Measurements from ENCODE around the gene MFN2. TPM values are rescaled to one million over a fixed set of nuclear protein-coding genes. Genes with fewer than 3 reads are reported as not detected.

MFN2 gene
- total RNA-seq, 1 experiment from 2014 or later: 72.6 TPM

DNA sequence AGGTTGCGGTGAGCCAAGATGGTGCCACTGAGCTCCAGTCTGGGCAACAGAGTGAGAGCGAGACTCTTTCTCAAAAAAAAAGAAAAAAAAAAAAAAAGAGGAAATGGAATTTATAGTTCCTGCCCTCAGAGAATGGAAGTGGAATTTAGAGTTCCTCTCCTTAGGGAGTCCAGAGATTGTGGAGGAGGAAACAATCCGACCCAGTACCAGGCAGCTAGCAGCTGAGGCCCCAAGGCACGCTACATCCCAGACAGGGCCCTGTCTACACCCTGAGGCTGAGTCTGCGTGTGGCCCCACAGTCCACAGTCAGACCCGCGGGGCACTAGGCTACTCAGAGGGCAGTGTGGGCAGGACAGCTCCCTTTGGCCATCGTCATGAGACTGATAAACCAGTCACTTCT is 1.9 kb upstream of the MFN2 start:
- no peak overlapping the region for H2AFZ ChIP-seq
- no peaks in the 10 kb centered on the region for H3K27me3 ChIP-seq (ENCODE audit: insufficient read depth, low read depth)
- H3K79me2 ChIP-seq (ENCODE audit: low read depth): peaks cover 26% of the 10 kb centered on the region
- DNase-seq: no peak
- CTCF ChIA-PET: no interaction called here
- intact Hi-C loops (cut with micrococcal nuclease; ENCODE audit: unreplicated experiment): no loop called here
- TF ChIP-seq EZH2 (IDR thresholded peaks at IDR 0.05; ENCODE audit: low read depth): no peak
- TF ChIP-seq, protein P1, sequence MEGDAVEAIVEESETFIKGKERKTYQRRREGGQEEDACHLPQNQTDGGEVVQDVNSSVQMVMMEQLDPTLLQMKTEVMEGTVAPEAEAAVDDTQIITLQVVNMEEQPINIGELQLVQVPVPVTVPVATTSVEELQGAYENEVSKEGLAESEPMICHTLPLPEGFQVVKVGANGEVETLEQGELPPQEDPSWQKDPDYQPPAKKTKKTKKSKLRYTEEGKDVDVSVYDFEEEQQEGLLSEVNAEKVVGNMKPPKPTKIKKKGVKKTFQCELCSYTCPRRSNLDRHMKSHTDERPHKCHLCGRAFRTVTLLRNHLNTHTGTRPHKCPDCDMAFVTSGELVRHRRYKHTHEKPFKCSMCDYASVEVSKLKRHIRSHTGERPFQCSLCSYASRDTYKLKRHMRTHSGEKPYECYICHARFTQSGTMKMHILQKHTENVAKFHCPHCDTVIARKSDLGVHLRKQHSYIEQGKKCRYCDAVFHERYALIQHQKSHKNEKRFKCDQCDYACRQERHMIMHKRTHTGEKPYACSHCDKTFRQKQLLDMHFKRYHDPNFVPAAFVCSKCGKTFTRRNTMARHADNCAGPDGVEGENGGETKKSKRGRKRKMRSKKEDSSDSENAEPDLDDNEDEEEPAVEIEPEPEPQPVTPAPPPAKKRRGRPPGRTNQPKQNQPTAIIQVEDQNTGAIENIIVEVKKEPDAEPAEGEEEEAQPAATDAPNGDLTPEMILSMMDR (conservative IDR thresholded peaks at IDR 0.05): no peak
- POLR2A ChIA-PET (ENCODE audit: unreplicated experiment): no interaction called here
- H4K20me1 ChIP-seq (ENCODE audit: insufficient read depth): peaks cover 1% of the 10 kb centered on the region; the same call in 1 of the 2 replicates
- H3K4me2 ChIP-seq: no peak overlapping the region
- H3K4me3 ChIP-seq: no peak overlapping the region
- no peaks in the 10 kb centered on the region for H3K9me2 ChIP-seq (ENCODE audit: insufficient read depth)
- BruUV-seq (replicated peaks): no TSS peak
- peaks cover 24% of the 10 kb centered on the region; the same call in 1 of the 2 replicates for H3F3A ChIP-seq (ENCODE audit: insufficient read depth, low read depth)
- H3K36me3 ChIP-seq (ENCODE audit: low read depth): no peaks in the 10 kb centered on the region
- no peaks in the 10 kb centered on the region for H3K9me3 ChIP-seq (ENCODE audit: insufficient read depth, low read depth)
- no peak overlapping the region for H3K27ac ChIP-seq
- peaks cover 29% of the 10 kb centered on the region for H3K4me1 ChIP-seq (replicated peaks; ENCODE audit: insufficient read depth)

DNA sequence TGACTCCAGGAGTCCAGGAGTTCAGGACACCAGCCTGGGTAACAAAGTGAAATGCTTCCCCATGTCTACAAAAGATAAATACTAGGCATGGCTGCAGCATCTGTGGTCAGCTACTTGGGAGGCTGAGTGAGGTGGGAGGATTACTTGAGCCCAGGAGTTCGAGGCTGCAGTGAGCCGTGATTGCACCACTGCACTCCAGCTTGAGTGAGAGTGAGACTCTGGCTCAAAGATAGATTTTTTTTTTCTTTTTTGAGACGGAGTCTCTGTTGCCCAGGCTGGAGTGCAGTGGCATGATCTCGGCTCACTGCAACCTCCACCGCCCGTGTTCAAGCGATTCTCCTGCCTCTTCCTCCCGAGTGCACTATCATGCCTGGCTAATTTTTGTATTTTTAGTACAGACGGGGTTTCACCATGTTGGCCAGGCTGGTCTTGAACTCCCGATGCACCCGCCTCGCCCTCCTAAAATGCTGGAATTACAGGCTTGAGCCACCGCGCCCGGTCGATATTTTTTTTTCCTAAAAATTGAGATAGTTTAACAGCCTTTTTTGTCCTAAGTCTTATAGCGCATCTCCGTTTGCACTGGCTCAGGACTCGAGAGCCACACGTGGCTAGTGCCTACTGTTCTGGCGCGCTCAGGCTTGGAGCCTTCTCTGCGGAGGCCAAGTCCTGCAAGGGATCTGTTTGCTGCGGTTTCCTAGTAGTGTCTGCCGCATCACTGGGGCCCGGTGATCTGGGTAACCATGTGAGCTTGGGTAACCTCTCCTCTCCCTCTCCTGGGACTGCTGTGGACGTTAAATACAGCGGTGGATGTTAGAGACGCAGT is 1.0 kb upstream of the MFN2 start:
- Histone ChIP-seq H3K9me2 (ENCODE audit: insufficient read depth) (no peaks in the 10 kb centered on the region), H2AFZ (0 out of 2 replicates have a peak overlapping the region, but pooled peaks have one; percentile 80), H3K4me1 (replicated peaks; ENCODE audit: insufficient read depth) (peaks cover 29% of the 10 kb centered on the region), H3K9me3 (ENCODE audit: insufficient read depth, low read depth) (no peaks in the 10 kb centered on the region), H3K4me2 (peak overlapping the region; percentile 87), H3K79me2 (ENCODE audit: low read depth) (peaks cover 35% of the 10 kb centered on the region), H3K36me3 (ENCODE audit: low read depth) (no peaks in the 10 kb centered on the region), H3K27me3 (ENCODE audit: insufficient read depth, low read depth) (no peaks in the 10 kb centered on the region), H3F3A (ENCODE audit: insufficient read depth, low read depth) (peaks cover 24% of the 10 kb centered on the region; the same call in 1 of the 2 replicates), H4K20me1 (ENCODE audit: insufficient read depth) (peaks cover 4% of the 10 kb centered on the region; the same call in 1 of the 2 replicates), H3K27ac (no peak overlapping the region), H3K4me3 (peak overlapping the region; percentile 85)
- TF ChIP-seq, protein P1 (conservative IDR thresholded peaks at IDR 0.05): no peak
- TF ChIP-seq EZH2 (IDR thresholded peaks at IDR 0.05; ENCODE audit: low read depth): no peak
- no peak for DNase-seq
- TSS peak; percentile 23 for BruUV-seq (replicated peaks)
- intact Hi-C loops (cut with micrococcal nuclease; ENCODE audit: unreplicated experiment): no loop called here
- ChIA-PET CTCF (interaction anchor here (0.6 kb wide), 1 partner anchor 12 kb away, joined by 3 read pairs; no protein-coding TSS in a partner anchor), POLR2A (ENCODE audit: unreplicated experiment) (interaction anchor here (0.6 to 1.1 kb wide), 5 partner anchors 40 to 192 kb away, joined by 3 to 12 read pairs (median 4); partner anchors contain the start of gene MIIP)

DNA sequence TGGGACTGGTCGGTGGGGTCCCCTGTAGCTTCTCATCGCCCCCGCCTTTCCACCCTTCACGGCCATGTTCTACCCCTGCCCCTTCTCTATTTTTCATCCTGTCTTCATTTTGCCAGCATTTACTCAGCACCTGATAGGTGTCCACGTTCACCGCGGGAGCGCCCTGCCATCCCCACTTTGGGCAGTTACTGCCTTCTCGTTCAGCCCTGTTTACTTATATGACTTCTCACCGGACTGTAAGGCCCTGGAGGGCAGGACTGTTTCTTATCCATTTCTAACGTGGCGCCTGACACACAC is 380 bp downstream of the MFN2 start:
- H2AFZ ChIP-seq: peak overlapping the region; percentile 80
- H4K20me1 ChIP-seq (ENCODE audit: insufficient read depth): peaks cover 4% of the 10 kb centered on the region; the same call in 1 of the 2 replicates
- peak overlapping the region; percentile 87 for H3K4me2 ChIP-seq
- no peaks in the 10 kb centered on the region for H3K36me3 ChIP-seq (ENCODE audit: low read depth)
- peaks cover 24% of the 10 kb centered on the region; the same call in 1 of the 2 replicates for H3F3A ChIP-seq (ENCODE audit: insufficient read depth, low read depth)
- no peaks in the 10 kb centered on the region for H3K9me2 ChIP-seq (ENCODE audit: insufficient read depth)
- H3K27ac ChIP-seq: peak overlapping the region; percentile 74
- no peaks in the 10 kb centered on the region for H3K9me3 ChIP-seq (ENCODE audit: insufficient read depth, low read depth)
- peak overlapping the region; percentile 85 for H3K4me3 ChIP-seq
- intact Hi-C loops (cut with micrococcal nuclease; ENCODE audit: unreplicated experiment): loop anchor here (1.0 to 5.0 kb wide), 3 partner anchors 48 to 143 kb away; partner anchors contain the start of gene PLOD1
- no peaks in the 10 kb centered on the region for H3K27me3 ChIP-seq (ENCODE audit: insufficient read depth, low read depth)
- H3K4me1 ChIP-seq (replicated peaks; ENCODE audit: insufficient read depth): peaks cover 29% of the 10 kb centered on the region
- no peak for DNase-seq
- H3K79me2 ChIP-seq (ENCODE audit: low read depth): peaks cover 44% of the 10 kb centered on the region
- CTCF ChIA-PET: no interaction called here
- POLR2A ChIA-PET (ENCODE audit: unreplicated experiment): interaction anchor here (0.6 to 1.1 kb wide), 5 partner anchors 46 to 678 kb away, joined by 3 read pairs; partner anchors contain the start of gene PLOD1
- TF ChIP-seq, protein P1 (conservative IDR thresholded peaks at IDR 0.05): no peak
- no peak for TF ChIP-seq EZH2 (IDR thresholded peaks at IDR 0.05; ENCODE audit: low read depth)
- no TSS peak for BruUV-seq (replicated peaks)
